CD4-positive, alpha-beta T cell treated with Interleukin-15 for 4 hours (primary cell): Measurements from ENCODE around the gene KIF2C.
"Not testable (repeated sequence)": the region's sequence is repeated elsewhere in the genome, so short reads cannot be mapped to it uniquely, and the experiment has no call there.

Experiments
- DNase-seq: peaks from one replicate; pipeline ENCODE4 v3.0.0-alpha.2; 2020; ENCODE audit warnings: low spot score

Gene KIF2C

GRCh38 chr1:44775930-44776729 is 36.5 kb downstream of the KIF2C start:
- peak; percentile 35 for DNase-seq

- no peak for DNase-seq
Measured at GRCh38 chr1:44776730-44777068, 37.1 kb downstream of the KIF2C start.

- DNase-seq, result no peak
Measured at GRCh38 chr1:44777547-44777946, 37.9 kb downstream of the KIF2C start.

- no peak for DNase-seq
Measured at GRCh38 chr1:44777969-44778635, 38.5 kb downstream of the KIF2C start.

GRCh38 chr1:44778705-44779576 is 39.3 kb downstream of the KIF2C start:
- DNase-seq, result no peak

GRCh38 chr1:44780583-44781121 is 41.0 kb downstream of the KIF2C start:
- no peak for DNase-seq

GRCh38 chr1:44783697-44784093 is 44.1 kb downstream of the KIF2C start:
- no peak for DNase-seq

GRCh38 chr1:44784094-44785028 is 44.7 kb downstream of the KIF2C start:
- peak; percentile 37 for DNase-seq

- DNase-seq, result no peak
Measured at GRCh38 chr1:44785029-44785380, 45.4 kb downstream of the KIF2C start.

- no peak for DNase-seq
Measured at GRCh38 chr1:44785501-44786137, 46.0 kb downstream of the KIF2C start.

GRCh38 chr1:44786138-44786840 is 46.7 kb downstream of the KIF2C start:
- peak; percentile 74 for DNase-seq

GRCh38 chr1:44786841-44787426 is 47.3 kb downstream of the KIF2C start:
- no peak for DNase-seq

GRCh38 chr1:44787506-44787905 is 47.9 kb downstream of the KIF2C start:
- DNase-seq, result no peak

GRCh38 chr1:44788120-44788860 is 48.7 kb downstream of the KIF2C start, which contains the start of gene BEST4:
Gene BEST4 (minus strand): TSS chr1:44788170. CDS start chr1:44787705, 465 bp downstream.
- no peak for DNase-seq

- DNase-seq, result no peak
Measured at GRCh38 chr1:44790968-44791801, 51.5 kb downstream of the KIF2C start.

- no peak for DNase-seq
Measured at GRCh38 chr1:44792736-44793502, 53.3 kb downstream of the KIF2C start.

- DNase-seq, result not testable (repeated sequence)
Measured at GRCh38 chr1:44797886-44798285, 58.2 kb downstream of the KIF2C start.
